A673 (cell line): Measurements from ENCODE around the gene P2RX5. TPM values are rescaled to one million over a fixed set of nuclear protein-coding genes. Genes with fewer than 3 reads are reported as not detected.

Experiments
- BruUV-seq: library from RNA; stranded (reverse); fragments of 400-500 nt; replicated peaks from 2 replicates; lab custom pipeline; 2021; lab: Mats Ljungman, UMichigan
- CTCF ChIA-PET: fragments of 300-600 bp; sonication (Branson Sonifier 250); formaldehyde crosslinking; loops from one replicate; lab custom pipeline; 2022; ENCODE audit warnings: antibody characterized with exemption; lab: Charles Lee
- POLR2A ChIA-PET: fragments of 300-600 bp; sonication (Branson Sonifier 250); formaldehyde crosslinking; loops from one replicate; lab custom pipeline; 2022; ENCODE audit warnings: antibody characterized with exemption; ENCODE audit not compliant: low non-redundant PET; lab: Charles Lee
- DNase-seq: peaks from one replicate; pipeline ENCODE4 v3.0.0-alpha.2; 2015; ENCODE audit warnings: low spot score
- H3K27ac ChIP-seq: fragments of 200-600 bp; sonication (generic); 2 replicates; pipeline ENCODE4 v1.5.1; 2016; ENCODE audit warnings: mixed run types, low read depth, mild to moderate bottlenecking, mixed read lengths, antibody characterized with exemption, low read length; ENCODE audit not compliant: poor library complexity, severe bottlenecking
- H3K27me3 ChIP-seq: fragments of 200-600 bp; sonication (generic); replicated peaks from 2 replicates; pipeline ENCODE4 v1.6.1; 2017; ENCODE audit warnings: mixed run types, low read depth, mild to moderate bottlenecking, mixed read lengths, antibody characterized with exemption, low read length; ENCODE audit not compliant: insufficient read depth, poor library complexity
- H3K36me3 ChIP-seq: fragments of 200-600 bp; sonication (generic); 2 replicates; pipeline ENCODE4 v1.6.1; 2016; ENCODE audit warnings: mixed run types, mild to moderate bottlenecking, mixed read lengths, antibody characterized with exemption, low read length; ENCODE audit not compliant: insufficient read depth, poor library complexity, severe bottlenecking
- H3K4me1 ChIP-seq: fragments of 200-600 bp; sonication (generic); 2 replicates; pipeline ENCODE4 v1.6.1; 2017; ENCODE audit warnings: mixed run types, mild to moderate bottlenecking, mixed read lengths, antibody characterized with exemption, low read length; ENCODE audit not compliant: insufficient read depth, poor library complexity, severe bottlenecking
- H3K4me3 ChIP-seq: fragments of 200-600 bp; sonication (generic); 2 replicates; pipeline ENCODE4 v1.5.1; 2016; ENCODE audit warnings: low read depth, mixed run types, mild to moderate bottlenecking, mixed read lengths, low read length; ENCODE audit not compliant: poor library complexity, severe bottlenecking
- H3K9me3 ChIP-seq: fragments of 200-600 bp; sonication (generic); 2 replicates; pipeline ENCODE4 v1.6.1; 2016; ENCODE audit warnings: mixed run types, low read depth, mild to moderate bottlenecking, mixed read lengths, antibody characterized with exemption, low read length; ENCODE audit not compliant: poor library complexity, severe bottlenecking
- EZH2 ChIP-seq: fragments of 200-600 bp; sonication (generic); IDR thresholded peaks from 2 replicates; pipeline ENCODE4 v1.6.1; 2017; ENCODE audit warnings: borderline replicate concordance, low read depth, mild to moderate bottlenecking, mixed read lengths, antibody characterized with exemption, low read length; ENCODE audit not compliant: poor library complexity, severe bottlenecking
- intact Hi-C: fragments of 100-400 bp; cut with micrococcal nuclease; formaldehyde crosslinking; loops from one replicate; pipeline ENCODE4 v1.10.0; 2022; ENCODE audit not compliant: unreplicated experiment
- total RNA-seq: library from RNA; stranded (reverse); gene quantifications from 2 replicates; pipeline ENCODE4 v1.2.3, GENCODE V29; 2021
- TF ChIP-seq, protein P1 (sequence below): fragments of 300-800, 200-600 bp; sonication (generic); conservative IDR thresholded peaks from 2 replicates; pipeline ENCODE4 v1.5.1; 2017; ENCODE audit warnings: low read depth, mild to moderate bottlenecking, antibody characterized with exemption, low read length, moderate library complexity, mixed read lengths

P2RX5 gene
- total RNA-seq, 1 experiment from 2014 or later, result 0.45 TPM

- CTCF ChIA-PET, result no interaction called here
- no peak for TF ChIP-seq EZH2
- TF ChIP-seq, protein P1, sequence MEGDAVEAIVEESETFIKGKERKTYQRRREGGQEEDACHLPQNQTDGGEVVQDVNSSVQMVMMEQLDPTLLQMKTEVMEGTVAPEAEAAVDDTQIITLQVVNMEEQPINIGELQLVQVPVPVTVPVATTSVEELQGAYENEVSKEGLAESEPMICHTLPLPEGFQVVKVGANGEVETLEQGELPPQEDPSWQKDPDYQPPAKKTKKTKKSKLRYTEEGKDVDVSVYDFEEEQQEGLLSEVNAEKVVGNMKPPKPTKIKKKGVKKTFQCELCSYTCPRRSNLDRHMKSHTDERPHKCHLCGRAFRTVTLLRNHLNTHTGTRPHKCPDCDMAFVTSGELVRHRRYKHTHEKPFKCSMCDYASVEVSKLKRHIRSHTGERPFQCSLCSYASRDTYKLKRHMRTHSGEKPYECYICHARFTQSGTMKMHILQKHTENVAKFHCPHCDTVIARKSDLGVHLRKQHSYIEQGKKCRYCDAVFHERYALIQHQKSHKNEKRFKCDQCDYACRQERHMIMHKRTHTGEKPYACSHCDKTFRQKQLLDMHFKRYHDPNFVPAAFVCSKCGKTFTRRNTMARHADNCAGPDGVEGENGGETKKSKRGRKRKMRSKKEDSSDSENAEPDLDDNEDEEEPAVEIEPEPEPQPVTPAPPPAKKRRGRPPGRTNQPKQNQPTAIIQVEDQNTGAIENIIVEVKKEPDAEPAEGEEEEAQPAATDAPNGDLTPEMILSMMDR, result no peak
- Histone ChIP-seq H3K4me3 (no peak overlapping the region), H3K36me3 (no peaks in the 10 kb centered on the region), H3K4me1 (no peaks in the 10 kb centered on the region), H3K9me3 (no peaks in the 10 kb centered on the region), H3K27me3 (no peaks in the 10 kb centered on the region), H3K27ac (no peak overlapping the region)
- intact Hi-C loops, result no loop called here
- DNase-seq, result no peak
- no TSS peak for BruUV-seq
- POLR2A ChIA-PET, result no interaction called here
Measured at GRCh38 chr17:3657588-3657869, 38.4 kb downstream of the P2RX5 start.

DNA sequence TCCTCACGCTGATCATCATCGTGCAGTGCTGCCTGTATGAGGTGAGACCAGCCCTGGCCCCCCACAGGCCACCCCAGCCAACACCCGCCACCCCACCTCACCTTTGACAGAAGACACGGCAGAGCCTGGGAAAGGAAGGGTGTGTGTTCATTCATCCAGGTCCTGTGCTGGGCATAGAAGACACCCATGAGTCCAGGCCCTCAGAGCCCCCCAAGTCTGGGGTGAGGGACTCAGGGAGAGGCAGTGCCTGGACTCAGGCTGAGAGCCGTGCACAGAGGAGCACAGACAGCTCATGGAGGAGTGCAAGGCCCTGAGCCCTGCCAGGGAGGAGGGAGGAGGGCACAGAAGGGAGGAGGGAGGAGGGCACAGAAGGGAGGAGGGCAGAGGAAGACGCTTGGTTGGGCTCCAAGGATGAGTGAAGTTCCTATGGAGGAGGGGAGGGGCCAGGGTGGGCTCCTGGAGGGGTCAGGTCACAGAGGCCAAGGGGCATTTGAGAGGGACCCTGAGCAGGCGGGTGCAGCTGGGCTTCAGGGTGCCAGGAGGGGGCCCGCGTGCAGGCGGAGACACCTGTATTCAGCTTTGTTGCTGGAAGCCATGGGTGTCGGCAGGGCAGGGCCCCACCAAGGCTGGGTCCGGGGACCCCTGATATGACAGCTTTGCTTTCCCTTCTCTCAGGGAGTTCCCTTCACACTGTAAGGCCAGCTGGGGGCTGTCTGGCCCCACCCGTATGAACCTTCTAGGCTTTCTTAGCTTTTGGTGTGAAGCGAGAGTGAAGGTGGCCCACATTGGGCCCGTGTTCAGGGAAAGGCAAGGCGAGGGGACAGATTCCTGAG, 39.0 kb downstream of the P2RX5 start:
- no peaks in the 10 kb centered on the region for H3K36me3 ChIP-seq
- H3K9me3 ChIP-seq, result no peaks in the 10 kb centered on the region
- POLR2A ChIA-PET, result no interaction called here
- no peak overlapping the region for H3K4me3 ChIP-seq
- no peaks in the 10 kb centered on the region for H3K4me1 ChIP-seq
- CTCF ChIA-PET, result no interaction called here
- BruUV-seq, result no TSS peak
- H3K27me3 ChIP-seq, result no peaks in the 10 kb centered on the region
- H3K27ac ChIP-seq, result no peak overlapping the region
- no peak for TF ChIP-seq EZH2
- TF ChIP-seq, protein P1, result no peak
- intact Hi-C loops, result no loop called here
- DNase-seq, result no peak

GRCh38 chr17:3656353-3656752, 39.6 kb downstream of the P2RX5 start:
- H3K36me3 ChIP-seq, result no peaks in the 10 kb centered on the region
- CTCF ChIA-PET, result no interaction called here
- H3K27me3 ChIP-seq, result no peaks in the 10 kb centered on the region
- POLR2A ChIA-PET, result no interaction called here
- TF ChIP-seq, protein P1, result no peak
- no peak for TF ChIP-seq EZH2
- H3K4me3 ChIP-seq, result no peak overlapping the region
- intact Hi-C loops, result no loop called here
- DNase-seq, result no peak
- no TSS peak for BruUV-seq
- no peak overlapping the region for H3K27ac ChIP-seq
- H3K4me1 ChIP-seq, result no peaks in the 10 kb centered on the region
- H3K9me3 ChIP-seq, result no peaks in the 10 kb centered on the region
